ENCODE data around the gene CYBA.

GRCh38 chr16:88694221-88695087 is 43.6 kb upstream of the CYBA start:
- TF ChIP-seq SPI1 (IDR thresholded peaks at IDR 0.05; ENCODE audit: borderline replicate concordance, low read depth) = no peak
- no peak for TF ChIP-seq CTCF (IDR thresholded peaks at IDR 0.05; ENCODE audit: insufficient read depth, low read length)
- no peak for TF ChIP-seq POLR2AphosphoS5 (IDR thresholded peaks at IDR 0.05; ENCODE audit: low read depth)
- TF ChIP-seq REST (IDR thresholded peaks at IDR 0.05; ENCODE audit: insufficient replicate concordance, low read depth) = no peak
- no peak for TF ChIP-seq GABPA (IDR thresholded peaks at IDR 0.05; ENCODE audit: low read depth)

All from HL-60 (cell line).